PFSK-1 (cell line): Measurements from ENCODE around the gene ITGA11.

Experiments
- FOXP2 ChIP-seq: optimal IDR thresholded peaks from 2 replicates; pipeline ENCODE3; 2011; ENCODE audit warnings: borderline replicate concordance, control low read depth, inconsistent platforms; ENCODE audit not compliant: insufficient read depth; ENCODE audit errors: extremely low read length, extremely low read depth
- POLR2AphosphoS5 ChIP-seq: IDR thresholded peaks from 2 replicates; pipeline ENCODE4 v1.6.1; 2012; ENCODE audit warnings: low read depth, mild to moderate bottlenecking, control low read depth, low read length, moderate library complexity
- SIN3A ChIP-seq: IDR thresholded peaks from 2 replicates; pipeline ENCODE4 v1.6.1; 2012; ENCODE audit warnings: mild to moderate bottlenecking, low read length, moderate library complexity, borderline replicate concordance; ENCODE audit not compliant: insufficient read depth
- TAF1 ChIP-seq: IDR thresholded peaks from 2 replicates; pipeline ENCODE4 v1.6.1; 2012; ENCODE audit warnings: low read length, control low read depth, borderline replicate concordance; ENCODE audit not compliant: insufficient read depth
- TF ChIP-seq, protein P1 (sequence below), 2 experiments: IDR thresholded peaks; 2 replicates each; pipeline versions ENCODE4 v1.6.1 to v1.8.0; 2011 to 2012; ENCODE audit warnings: low read depth in 2 of 2, low read length in 2 of 2, control low read depth in 1 of 2, inconsistent platforms in 1 of 2, mild to moderate bottlenecking in 1 of 2, moderate library complexity in 1 of 2; ENCODE audit not compliant: insufficient read depth in 1 of 2

Gene ITGA11

DNA sequence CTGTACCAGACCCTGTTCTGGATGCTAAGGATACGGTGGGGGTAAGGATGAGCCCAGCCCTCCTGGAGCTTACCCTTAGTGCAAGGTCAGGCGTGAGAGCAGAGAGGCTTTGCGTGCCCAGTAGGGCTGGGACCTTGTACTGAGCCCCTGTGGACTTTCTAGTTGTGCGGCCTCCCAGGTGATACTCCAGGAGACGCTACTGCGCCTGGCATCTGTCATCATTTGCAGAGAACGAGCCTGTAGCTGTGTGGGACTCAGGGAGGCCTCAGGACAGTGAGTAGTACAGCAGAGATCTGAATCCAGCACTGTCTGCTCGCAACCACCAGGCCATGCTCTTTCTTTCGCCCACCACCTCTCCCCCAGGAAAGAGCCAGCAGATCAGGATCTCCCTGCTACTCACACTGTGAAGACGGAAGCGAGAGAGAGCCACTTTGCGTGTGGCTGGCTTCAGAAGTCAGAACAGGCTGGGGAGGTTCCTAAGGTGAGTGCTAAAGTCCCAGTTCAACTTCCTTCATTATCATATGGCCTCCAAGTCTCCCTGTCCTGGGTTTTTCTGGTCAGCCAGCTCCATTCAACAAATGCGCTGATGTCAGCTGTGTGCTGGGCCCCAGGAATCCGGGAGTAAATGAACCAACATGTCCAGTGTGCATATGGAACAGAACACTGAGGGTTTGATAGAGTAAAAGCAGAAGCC, 38.2 kb upstream of the ITGA11 start:
- TF ChIP-seq, protein P1, sequence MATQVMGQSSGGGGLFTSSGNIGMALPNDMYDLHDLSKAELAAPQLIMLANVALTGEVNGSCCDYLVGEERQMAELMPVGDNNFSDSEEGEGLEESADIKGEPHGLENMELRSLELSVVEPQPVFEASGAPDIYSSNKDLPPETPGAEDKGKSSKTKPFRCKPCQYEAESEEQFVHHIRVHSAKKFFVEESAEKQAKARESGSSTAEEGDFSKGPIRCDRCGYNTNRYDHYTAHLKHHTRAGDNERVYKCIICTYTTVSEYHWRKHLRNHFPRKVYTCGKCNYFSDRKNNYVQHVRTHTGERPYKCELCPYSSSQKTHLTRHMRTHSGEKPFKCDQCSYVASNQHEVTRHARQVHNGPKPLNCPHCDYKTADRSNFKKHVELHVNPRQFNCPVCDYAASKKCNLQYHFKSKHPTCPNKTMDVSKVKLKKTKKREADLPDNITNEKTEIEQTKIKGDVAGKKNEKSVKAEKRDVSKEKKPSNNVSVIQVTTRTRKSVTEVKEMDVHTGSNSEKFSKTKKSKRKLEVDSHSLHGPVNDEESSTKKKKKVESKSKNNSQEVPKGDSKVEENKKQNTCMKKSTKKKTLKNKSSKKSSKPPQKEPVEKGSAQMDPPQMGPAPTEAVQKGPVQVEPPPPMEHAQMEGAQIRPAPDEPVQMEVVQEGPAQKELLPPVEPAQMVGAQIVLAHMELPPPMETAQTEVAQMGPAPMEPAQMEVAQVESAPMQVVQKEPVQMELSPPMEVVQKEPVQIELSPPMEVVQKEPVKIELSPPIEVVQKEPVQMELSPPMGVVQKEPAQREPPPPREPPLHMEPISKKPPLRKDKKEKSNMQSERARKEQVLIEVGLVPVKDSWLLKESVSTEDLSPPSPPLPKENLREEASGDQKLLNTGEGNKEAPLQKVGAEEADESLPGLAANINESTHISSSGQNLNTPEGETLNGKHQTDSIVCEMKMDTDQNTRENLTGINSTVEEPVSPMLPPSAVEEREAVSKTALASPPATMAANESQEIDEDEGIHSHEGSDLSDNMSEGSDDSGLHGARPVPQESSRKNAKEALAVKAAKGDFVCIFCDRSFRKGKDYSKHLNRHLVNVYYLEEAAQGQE (IDR thresholded peaks at IDR 0.05; ENCODE audit: insufficient read depth in 1 of 2, low read depth in 2 of 2, low read length in 2 of 2), result no peak
- TF ChIP-seq SIN3A, result no peak
- no peak for TF ChIP-seq FOXP2
- TF ChIP-seq POLR2AphosphoS5, result no peak
- TF ChIP-seq TAF1, result no peak

DNA sequence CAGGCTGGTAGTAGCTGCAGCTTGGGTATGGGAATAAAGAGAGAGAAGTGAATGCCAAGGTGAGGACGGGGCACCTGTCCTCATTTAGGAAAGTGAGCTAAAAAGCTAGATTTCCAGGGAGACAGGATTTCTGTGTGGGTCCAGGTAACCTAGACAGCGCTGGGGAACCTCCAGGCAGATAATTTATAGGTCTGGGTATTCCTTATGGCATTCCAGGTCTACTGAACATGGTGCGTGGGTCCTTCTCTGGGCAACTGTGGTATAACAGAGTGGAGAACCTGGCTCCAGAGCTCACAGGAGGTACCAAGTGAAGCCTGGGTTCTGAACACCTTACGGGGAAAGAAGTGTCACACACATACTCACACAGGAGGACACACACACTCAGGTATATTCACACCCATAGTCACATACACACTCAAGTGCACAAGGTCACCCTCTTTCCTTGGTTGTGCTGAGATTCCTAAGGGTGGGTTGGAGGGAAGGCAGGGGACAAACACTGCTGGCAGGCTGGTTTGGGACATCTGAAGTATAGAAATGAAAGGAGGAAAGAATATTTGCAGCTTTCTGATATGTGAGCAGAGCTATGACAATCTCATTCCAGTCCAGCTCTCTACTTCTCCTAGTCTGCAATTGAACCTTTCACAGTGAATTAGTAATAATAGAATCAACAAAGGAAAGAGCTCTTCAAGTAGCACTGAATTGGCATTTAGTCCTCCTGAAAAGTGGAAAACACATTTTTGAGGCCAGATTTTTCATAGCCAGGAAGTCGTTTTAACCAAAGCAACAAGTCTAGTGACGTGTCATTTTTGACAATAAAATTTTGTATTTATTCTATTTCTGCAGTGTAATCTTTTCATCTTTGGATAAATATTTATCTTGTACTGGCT, 37.4 kb upstream of the ITGA11 start:
- TF ChIP-seq, protein P1 (IDR thresholded peaks at IDR 0.05; ENCODE audit: insufficient read depth in 1 of 2, low read depth in 2 of 2, low read length in 2 of 2), result no peak
- TF ChIP-seq POLR2AphosphoS5 (no peak), TAF1 (no peak)

DNA sequence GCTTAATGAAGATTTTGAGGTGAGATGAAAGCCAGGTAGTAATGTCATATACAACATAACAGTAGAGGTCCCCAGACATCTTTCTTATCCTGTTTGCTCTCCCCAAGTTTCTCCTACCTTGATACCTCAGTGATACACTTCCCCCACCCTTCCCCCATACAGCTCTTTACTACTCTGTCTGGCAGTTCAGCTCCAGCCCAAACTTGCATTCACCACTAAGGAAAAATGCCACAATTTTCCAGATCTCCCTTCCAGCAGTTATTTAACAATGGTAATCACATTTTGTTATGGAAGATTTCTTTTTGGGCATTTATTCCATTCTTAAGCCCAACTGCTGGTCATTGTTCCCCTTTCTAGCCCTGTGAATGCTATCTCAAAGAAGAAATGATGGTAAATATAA, 34.9 kb upstream of the ITGA11 start:
- no peak for TF ChIP-seq POLR2AphosphoS5
- no peak for TF ChIP-seq SIN3A
- TF ChIP-seq, protein P1 (IDR thresholded peaks at IDR 0.05; ENCODE audit: insufficient read depth in 1 of 2, low read depth in 2 of 2, low read length in 2 of 2), result no peak
- no peak for TF ChIP-seq TAF1
- TF ChIP-seq FOXP2, result no peak

DNA sequence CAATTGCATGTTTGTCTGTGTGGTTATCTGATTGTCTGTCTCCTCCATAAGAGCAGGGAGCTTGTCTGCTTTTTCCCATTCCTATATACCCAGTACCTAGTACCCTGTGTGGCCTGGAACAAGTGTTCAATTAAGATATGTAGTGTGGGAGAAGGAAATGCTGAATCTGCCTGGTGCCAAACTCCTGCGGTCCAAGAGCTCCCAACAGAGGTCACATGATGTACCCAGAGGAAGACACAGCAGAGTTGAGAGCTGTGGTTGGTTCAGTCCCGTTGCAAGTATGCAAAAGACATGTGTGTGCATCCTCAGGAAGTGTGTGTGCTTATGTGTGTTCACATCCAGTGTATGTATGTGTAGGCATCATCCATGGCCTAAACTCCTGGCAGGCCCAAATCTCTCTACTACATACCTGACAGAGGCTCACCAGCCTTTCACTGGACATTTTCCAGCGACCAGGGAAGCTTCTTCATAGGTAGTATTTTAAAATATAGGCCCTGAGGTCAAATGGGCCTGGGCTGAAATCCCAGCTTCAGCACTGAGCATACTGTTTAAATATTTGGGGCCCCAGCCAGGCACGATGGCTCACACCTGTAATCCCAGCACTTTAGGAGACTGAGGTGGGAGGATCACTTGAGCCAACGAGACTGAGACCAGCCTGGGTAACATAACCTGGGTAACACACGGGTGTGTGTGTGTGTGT, 34.0 kb upstream of the ITGA11 start:
- TF ChIP-seq SIN3A (no peak), FOXP2 (no peak), POLR2AphosphoS5 (no peak)

DNA sequence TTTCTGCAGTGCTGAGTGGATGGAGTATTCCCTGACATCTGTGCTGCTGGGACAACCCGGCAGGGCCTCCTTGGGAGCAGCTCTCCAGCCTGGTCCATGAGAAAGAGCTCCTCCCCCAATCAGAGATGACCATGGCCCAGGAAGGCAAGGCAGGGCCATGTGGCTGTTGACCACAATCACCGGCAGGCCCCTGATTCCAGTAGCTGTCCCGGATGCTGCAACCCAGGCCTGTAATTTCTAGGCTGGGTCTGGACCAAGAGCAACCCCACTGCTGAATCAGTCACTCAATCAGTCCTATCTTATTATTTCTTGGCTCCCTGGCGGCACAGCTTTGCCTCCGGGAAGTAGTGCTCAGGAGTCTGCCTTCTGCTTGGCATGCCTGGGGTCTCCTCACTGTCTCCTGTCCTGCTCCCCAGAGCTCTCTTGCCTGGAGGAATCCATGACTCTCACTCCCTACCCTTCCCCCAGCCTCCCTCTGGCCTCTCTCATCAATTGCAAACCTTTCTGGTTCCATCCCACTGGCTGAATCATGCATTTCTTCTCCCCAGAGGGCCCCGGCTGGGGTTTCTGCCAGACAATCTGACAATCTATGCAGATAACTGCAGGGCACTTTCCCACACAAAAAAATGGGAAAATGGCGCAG, 32.6 kb upstream of the ITGA11 start:
- TF ChIP-seq SIN3A (no peak; the same call in 1 of the 2 replicates), FOXP2 (no peak), POLR2AphosphoS5 (no peak), TAF1 (no peak)
- TF ChIP-seq, protein P1 (IDR thresholded peaks at IDR 0.05; ENCODE audit: insufficient read depth in 1 of 2, low read depth in 2 of 2, low read length in 2 of 2), result no peak
